HL-60 (cell line): ENCODE measurements around the gene TMEM52B.

Experiments
- DNase-seq, 2 experiments: peaks; one replicate each; pipeline ENCODE4 v3.0.0-alpha.2; 2010 to 2020; ENCODE audit warnings: low read depth in 1 of 2, low spot score in 1 of 2
- H3K27ac ChIP-seq: fragments of 250-450 bp; sonication (Bioruptor Pico); replicated peaks from 2 replicates; pipeline ENCODE4 v1.5.1; 2020; ENCODE audit warnings: mild to moderate bottlenecking, moderate library complexity
- H3K27me3 ChIP-seq: fragments of 250-450 bp; sonication (Bioruptor Pico); 2 replicates; pipeline ENCODE4 v1.5.1; 2021; ENCODE audit warnings: mild to moderate bottlenecking, moderate library complexity; ENCODE audit not compliant: insufficient read depth, poor library complexity, severe bottlenecking
- H3K4me3 ChIP-seq: replicated peaks from 2 replicates; pipeline ENCODE4 v1.5.1; 2011; ENCODE audit warnings: mild to moderate bottlenecking, control low read depth, low read length; ENCODE audit not compliant: insufficient read depth
- CTCF ChIP-seq: IDR thresholded peaks from one replicate; pipeline ENCODE4 v1.5.1; 2011; ENCODE audit warnings: low read length, control low read depth, inconsistent platforms; ENCODE audit not compliant: insufficient read depth
- GABPA ChIP-seq: IDR thresholded peaks from 2 replicates; pipeline ENCODE4 v1.6.1; 2012; ENCODE audit warnings: low read depth
- POLR2AphosphoS5 ChIP-seq: IDR thresholded peaks from 2 replicates; pipeline ENCODE4 v1.6.1; 2012; ENCODE audit warnings: low read depth
- SPI1 ChIP-seq: IDR thresholded peaks from 2 replicates; pipeline ENCODE4 v1.6.1; 2012; ENCODE audit warnings: low read depth, mild to moderate bottlenecking, borderline replicate concordance
- TF ChIP-seq, protein P1 (sequence below): IDR thresholded peaks from 2 replicates; pipeline ENCODE4 v1.6.1; 2012; ENCODE audit warnings: low read depth; ENCODE audit not compliant: insufficient replicate concordance

Gene TMEM52B

GRCh38 chr12:10235761-10236631, 57.2 kb downstream of the TMEM52B start:
- peak; percentile 32 to 39 for DNase-seq

DNA sequence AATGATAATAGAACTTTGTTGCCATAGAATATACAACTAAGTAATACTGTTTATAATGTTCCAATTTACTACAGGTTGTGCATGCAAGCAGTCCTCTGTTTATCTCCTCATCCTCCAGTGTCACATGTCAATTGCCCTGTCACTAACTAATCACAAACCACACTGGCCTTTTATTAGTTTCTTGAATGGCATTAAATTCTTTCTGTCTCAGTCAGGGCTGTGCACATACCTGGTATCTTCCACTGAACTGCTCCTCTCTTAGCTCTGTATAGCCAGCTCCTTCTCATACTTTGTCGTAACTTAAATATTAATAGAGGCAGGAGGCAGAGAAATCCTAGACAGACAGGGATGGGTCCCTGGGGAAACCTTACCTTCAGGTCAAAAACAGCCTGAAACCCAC, 57.9 kb downstream of the TMEM52B start:
- no peak for DNase-seq
- Histone ChIP-seq H3K27me3 (no peaks in the 10 kb centered on the region), H3K27ac (no peak overlapping the region), H3K4me3 (no peak overlapping the region)
- TF ChIP-seq GABPA, result no peak
- TF ChIP-seq CTCF, result no peak
- no peak for TF ChIP-seq SPI1
- TF ChIP-seq, protein P1, sequence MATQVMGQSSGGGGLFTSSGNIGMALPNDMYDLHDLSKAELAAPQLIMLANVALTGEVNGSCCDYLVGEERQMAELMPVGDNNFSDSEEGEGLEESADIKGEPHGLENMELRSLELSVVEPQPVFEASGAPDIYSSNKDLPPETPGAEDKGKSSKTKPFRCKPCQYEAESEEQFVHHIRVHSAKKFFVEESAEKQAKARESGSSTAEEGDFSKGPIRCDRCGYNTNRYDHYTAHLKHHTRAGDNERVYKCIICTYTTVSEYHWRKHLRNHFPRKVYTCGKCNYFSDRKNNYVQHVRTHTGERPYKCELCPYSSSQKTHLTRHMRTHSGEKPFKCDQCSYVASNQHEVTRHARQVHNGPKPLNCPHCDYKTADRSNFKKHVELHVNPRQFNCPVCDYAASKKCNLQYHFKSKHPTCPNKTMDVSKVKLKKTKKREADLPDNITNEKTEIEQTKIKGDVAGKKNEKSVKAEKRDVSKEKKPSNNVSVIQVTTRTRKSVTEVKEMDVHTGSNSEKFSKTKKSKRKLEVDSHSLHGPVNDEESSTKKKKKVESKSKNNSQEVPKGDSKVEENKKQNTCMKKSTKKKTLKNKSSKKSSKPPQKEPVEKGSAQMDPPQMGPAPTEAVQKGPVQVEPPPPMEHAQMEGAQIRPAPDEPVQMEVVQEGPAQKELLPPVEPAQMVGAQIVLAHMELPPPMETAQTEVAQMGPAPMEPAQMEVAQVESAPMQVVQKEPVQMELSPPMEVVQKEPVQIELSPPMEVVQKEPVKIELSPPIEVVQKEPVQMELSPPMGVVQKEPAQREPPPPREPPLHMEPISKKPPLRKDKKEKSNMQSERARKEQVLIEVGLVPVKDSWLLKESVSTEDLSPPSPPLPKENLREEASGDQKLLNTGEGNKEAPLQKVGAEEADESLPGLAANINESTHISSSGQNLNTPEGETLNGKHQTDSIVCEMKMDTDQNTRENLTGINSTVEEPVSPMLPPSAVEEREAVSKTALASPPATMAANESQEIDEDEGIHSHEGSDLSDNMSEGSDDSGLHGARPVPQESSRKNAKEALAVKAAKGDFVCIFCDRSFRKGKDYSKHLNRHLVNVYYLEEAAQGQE, result no peak

More at GRCh38 chr12:10235761-10236631, 57.2 kb downstream of the TMEM52B start:
- TF ChIP-seq, protein P1, result no peak
- TF ChIP-seq POLR2AphosphoS5 (no peak), CTCF (peak; percentile 41)
- H3K4me3 ChIP-seq, result no peak overlapping the region
- H3K27me3 ChIP-seq, result no peaks in the 10 kb centered on the region
- no peak overlapping the region for H3K27ac ChIP-seq

DNA sequence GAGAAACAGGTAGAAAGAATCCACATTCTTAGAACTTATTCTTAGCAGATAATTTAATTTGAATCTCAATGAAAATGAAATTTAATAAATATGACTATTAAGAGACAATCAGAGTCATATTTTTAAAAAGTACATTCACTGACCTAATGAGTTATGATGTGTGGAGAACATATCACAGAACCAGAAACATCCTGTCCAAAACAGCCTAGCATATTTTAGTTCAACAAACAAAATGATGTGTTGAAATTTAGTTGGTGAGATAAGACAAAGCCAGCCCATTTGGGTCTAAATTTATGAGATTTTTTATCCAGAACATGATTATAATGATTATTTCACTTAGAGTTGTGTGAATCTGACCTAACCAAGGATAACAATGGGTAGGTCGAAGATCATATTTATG, 59.7 kb downstream of the TMEM52B start:
- TF ChIP-seq, protein P1, result no peak
- TF ChIP-seq GABPA (no peak), SPI1 (no peak), POLR2AphosphoS5 (no peak), CTCF (no peak)

More for the DNA sequence above, 59.7 kb downstream of the TMEM52B start:
- no peak overlapping the region for H3K27ac ChIP-seq
- no peaks in the 10 kb centered on the region for H3K27me3 ChIP-seq
- no peak for DNase-seq
- H3K4me3 ChIP-seq, result no peak overlapping the region
